Breast epithelium (tissue), 3 donors: ENCODE measurements around the gene MGME1.

Source experiments
- CTCF ChIP-seq, 3 donors: fragments of 450-650 bp; IDR thresholded peaks; one replicate each; pipeline ENCODE4 v1.5.1; 2016 to 2017; ENCODE audit warnings: antibody characterized with exemption in 3 of 3, mild to moderate bottlenecking in 3 of 3, moderate library complexity in 3 of 3
- POLR2A ChIP-seq: fragments of 450-650 bp; IDR thresholded peaks from one replicate; pipeline ENCODE4 v1.6.1; 2016; ENCODE audit warnings: antibody characterized with exemption, mild to moderate bottlenecking, moderate library complexity
- POLR2AphosphoS5 ChIP-seq, 3 donors: sonication (generic); formaldehyde crosslinking; IDR thresholded peaks; one replicate each; pipeline ENCODE4 v1.6.1; 2017; ENCODE audit warnings: antibody characterized with exemption in 3 of 3

DNA sequence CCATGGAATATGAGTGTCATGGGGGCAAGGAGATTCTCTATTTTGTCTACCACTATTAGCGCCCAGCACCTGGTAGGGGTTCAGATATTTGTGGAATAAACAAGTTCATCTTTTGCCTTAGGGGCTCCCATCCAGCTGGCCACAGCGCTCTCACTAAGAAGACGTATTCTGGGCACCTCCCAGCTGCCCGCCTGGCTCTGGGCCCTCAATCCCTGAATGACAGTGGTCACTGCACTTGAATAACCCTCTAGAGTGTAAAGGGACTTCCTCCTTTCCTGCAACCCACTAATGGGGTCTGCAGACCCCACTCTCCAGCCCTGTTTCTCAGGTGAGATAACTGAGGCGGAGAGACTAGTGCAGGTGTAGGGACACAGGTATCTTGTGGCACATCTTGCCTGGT is 36.4 kb upstream of the MGME1 start:
- TF ChIP-seq POLR2A (no peak), CTCF (IDR thresholded peaks at IDR 0.05) (no peak), POLR2AphosphoS5 (IDR thresholded peaks at IDR 0.05) (no peak)
